GM19467 (cell line): ENCODE results near the gene CDH1.

Experiments
- ATAC-seq: cut with Tn5 transposase; IDR thresholded peaks from one replicate; pipeline ENCODE4 v1.9.1; 2021; ENCODE audit warnings: mild to moderate bottlenecking, moderate library complexity; ENCODE audit not compliant: unreplicated experiment

The CDH1 gene

GRCh38 chr16:68731637-68732036 lies 5.5 kb upstream of the CDH1 start:
- ATAC-seq = no peak

GRCh38 chr16:68732042-68732680 lies 4.9 kb upstream of the CDH1 start:
- no peak for ATAC-seq

- no peak for ATAC-seq
Observed at GRCh38 chr16:68732741-68733399, 4.2 kb upstream of the CDH1 start.

- ATAC-seq = no peak
Observed at GRCh38 chr16:68733570-68733969, 3.5 kb upstream of the CDH1 start.

- no peak for ATAC-seq
Observed at GRCh38 chr16:68734782-68735181, 2.3 kb upstream of the CDH1 start.

- ATAC-seq = no peak
Observed at GRCh38 chr16:68736561-68736960, 531 bp upstream of the CDH1 start.

- no peak for ATAC-seq
Observed at GRCh38 chr16:68737730-68738629, 888 bp downstream of the CDH1 start.

- ATAC-seq = no peak
Observed at GRCh38 chr16:68739964-68740627, 3.0 kb downstream of the CDH1 start.

GRCh38 chr16:68740628-68741346 lies 3.7 kb downstream of the CDH1 start:
- ATAC-seq = no peak

- no peak for ATAC-seq
Observed at GRCh38 chr16:68743664-68744063, 6.6 kb downstream of the CDH1 start.

GRCh38 chr16:68744744-68745280 lies 7.7 kb downstream of the CDH1 start:
- no peak for ATAC-seq

GRCh38 chr16:68746951-68747350 lies 9.9 kb downstream of the CDH1 start:
- no peak for ATAC-seq

GRCh38 chr16:68749432-68749831 lies 12.3 kb downstream of the CDH1 start:
- no peak for ATAC-seq

GRCh38 chr16:68750193-68750695 lies 13.2 kb downstream of the CDH1 start:
- ATAC-seq = no peak

GRCh38 chr16:68751160-68751559 lies 14.1 kb downstream of the CDH1 start:
- ATAC-seq = no peak

GRCh38 chr16:68752602-68753001 lies 15.5 kb downstream of the CDH1 start:
- ATAC-seq = no peak

GRCh38 chr16:68754084-68754792 lies 17.1 kb downstream of the CDH1 start:
- ATAC-seq = no peak

GRCh38 chr16:68756239-68756915 lies 19.3 kb downstream of the CDH1 start:
- peak; percentile 65 for ATAC-seq

- no peak for ATAC-seq
Observed at GRCh38 chr16:68757625-68757935, 20.5 kb downstream of the CDH1 start.
